H1 (cell line): ENCODE results near the gene IFT27. TPM values are rescaled to one million over a fixed set of nuclear protein-coding genes. Genes with fewer than 3 reads are reported as not detected.

ENCODE experiments used
- CTCF ChIA-PET: fragments of 300-600 bp; sonication (Branson Sonifier 250); formaldehyde crosslinking; loops from one replicate; lab custom pipeline; 2021; ENCODE audit not compliant: partially characterized antibody; lab: Charles Lee
- POLR2A ChIA-PET: fragments of 300-600 bp; sonication (Branson Sonifier 250); formaldehyde crosslinking; loops from one replicate; lab custom pipeline; 2021; ENCODE audit warnings: inconsistent platforms; ENCODE audit not compliant: partially characterized antibody; lab: Charles Lee
- DNase-seq, 2 experiments: peaks; one replicate each; pipeline versions ENCODE4 v3.0.0 to v3.0.0-alpha.2; 2010 to 2022; ENCODE audit warnings: low spot score in 2 of 2, low read depth in 1 of 2, mixed read lengths in 1 of 2
- FAIRE-seq: peaks from 2 replicates; lab custom pipeline; 2011; peaks lifted over from hg19 to GRCh38; lab: Jason Lieb, UNC
- H2AFZ ChIP-seq: 2 replicates; pipeline ENCODE4 v1.8.1; 2012; ENCODE audit warnings: low read length, inconsistent platforms
- H2AK5ac ChIP-seq: 2 replicates; pipeline ENCODE4 v1.6.1; 2013; ENCODE audit warnings: low read depth, low read length
- H2BK120ac ChIP-seq: replicated peaks from 2 replicates; pipeline ENCODE3; 2013; ENCODE audit warnings: low read depth, low read length, inconsistent platforms
- H2BK12ac ChIP-seq: 2 replicates; pipeline ENCODE4 v1.6.1; 2013; ENCODE audit warnings: low read depth, low read length
- H2BK15ac ChIP-seq: 2 replicates; pipeline ENCODE4 v1.6.1; 2013; ENCODE audit warnings: low read length
- H2BK20ac ChIP-seq: 2 replicates; pipeline ENCODE4 v1.6.1; 2013; ENCODE audit warnings: low read length
- H2BK5ac ChIP-seq: 2 replicates; pipeline ENCODE4 v1.6.1; 2013; ENCODE audit warnings: low read depth, low read length
- H3K14ac ChIP-seq: 2 replicates; pipeline ENCODE4 v1.6.1; 2013; ENCODE audit warnings: inconsistent platforms; ENCODE audit not compliant: insufficient read length
- H3K18ac ChIP-seq: 2 replicates; pipeline ENCODE4 v1.6.1; 2013; ENCODE audit warnings: low read length; ENCODE audit errors: extremely low read depth
- H3K23ac ChIP-seq: 2 replicates; pipeline ENCODE4 v1.6.1; 2013; ENCODE audit warnings: inconsistent platforms; ENCODE audit not compliant: insufficient read length
- H3K23me2 ChIP-seq: 2 replicates; pipeline ENCODE4 v1.6.1; 2013; ENCODE audit warnings: low read depth, low read length
- H3K27ac ChIP-seq: 2 replicates; pipeline ENCODE4 v1.6.1; 2011; ENCODE audit warnings: low read depth, low read length, inconsistent platforms
- H3K27me3 ChIP-seq, 4 experiments: replicated peaks in 1 of 4; 1 replicate in 1 of 4; 2 replicates in 3 of 4; pipeline versions ENCODE4 v1.6.1 to v1.8.1; 2011 to 2013; ENCODE audit warnings: low read length in 3 of 4, mild to moderate bottlenecking in 3 of 4, inconsistent platforms in 2 of 4, mixed read lengths in 2 of 4, moderate library complexity in 1 of 4; ENCODE audit not compliant: control insufficient read depth in 3 of 4, insufficient read depth in 3 of 4; ENCODE audit errors: extremely low read depth in 1 of 4
- H3K36me3 ChIP-seq, 4 experiments: 2 replicates each; pipeline versions ENCODE4 v1.6.1 to v1.8.1; 2011 to 2013; ENCODE audit warnings: mild to moderate bottlenecking in 4 of 4, low read length in 3 of 4, moderate library complexity in 2 of 4, control low read depth in 1 of 4, inconsistent platforms in 1 of 4; ENCODE audit not compliant: insufficient read depth in 4 of 4, control insufficient read depth in 2 of 4
- H3K4ac ChIP-seq: replicated peaks from 2 replicates; pipeline ENCODE3; 2013; ENCODE audit warnings: low read length, low read depth, mixed read lengths, inconsistent platforms; ENCODE audit not compliant: insufficient read length
- H3K4me1 ChIP-seq, 4 experiments: replicated peaks in 1 of 4; 1 replicate in 1 of 4; 2 replicates in 3 of 4; pipeline versions ENCODE4 v1.6.1 to v1.8.1; 2011 to 2013; ENCODE audit warnings: low read length in 3 of 4, inconsistent platforms in 2 of 4, mixed read lengths in 1 of 4; ENCODE audit not compliant: insufficient read depth in 4 of 4, control insufficient read depth in 3 of 4
- H3K4me2 ChIP-seq, 2 experiments: 2 replicates each; pipeline versions ENCODE4 v1.6.1 to v1.8.1; 2011 to 2013; ENCODE audit warnings: low read depth in 2 of 2, low read length in 2 of 2, control low read depth in 1 of 2, inconsistent platforms in 1 of 2, mild to moderate bottlenecking in 1 of 2; ENCODE audit not compliant: insufficient read depth in 1 of 2
- H3K4me3 ChIP-seq, 4 experiments: fragments of 200-600, 300-600 bp in 1 of 4; sonication (generic), shearing (Covaris generic), sonication (Bioruptor Twin) in 1 of 4; 2 replicates each; pipeline versions ENCODE4 v1.5.1 to v1.8.1; 2011 to 2016; ENCODE audit warnings: low read length in 4 of 4, low read depth in 3 of 4, control low read depth in 2 of 4, inconsistent platforms in 2 of 4, mild to moderate bottlenecking in 2 of 4, mixed read lengths in 1 of 4, moderate library complexity in 1 of 4; ENCODE audit not compliant: insufficient read depth in 2 of 4; ENCODE audit errors: extremely low read depth in 1 of 4
- H3K56ac ChIP-seq: replicated peaks from 2 replicates; pipeline ENCODE3; 2013; ENCODE audit warnings: low read depth, mild to moderate bottlenecking, mixed read lengths, low read length, inconsistent platforms; ENCODE audit not compliant: insufficient read length
- H3K79me1 ChIP-seq: 2 replicates; pipeline ENCODE4 v1.6.1; 2013; ENCODE audit warnings: low read depth, low read length, control low read depth
- H3K79me2 ChIP-seq, 2 experiments: 2 replicates each; pipeline versions ENCODE4 v1.6.1 to v1.8.1; 2012 to 2013; ENCODE audit warnings: low read length in 2 of 2, mild to moderate bottlenecking in 2 of 2, inconsistent platforms in 1 of 2; ENCODE audit not compliant: insufficient read depth in 2 of 2, control insufficient read depth in 1 of 2
- H3K9ac ChIP-seq, 4 experiments: replicated peaks in 1 of 4; 1 replicate in 1 of 4; 2 replicates in 3 of 4; pipeline versions ENCODE4 v1.6.1 to v1.8.1; 2011 to 2013; ENCODE audit warnings: low read depth in 3 of 4, low read length in 3 of 4, control low read depth in 2 of 4, mild to moderate bottlenecking in 2 of 4, moderate library complexity in 2 of 4, inconsistent platforms in 1 of 4; ENCODE audit errors: extremely low read depth in 1 of 4
- H3K9me3 ChIP-seq, 2 experiments: 2 replicates each; pipeline versions ENCODE4 v1.6.1 to v1.8.1; 2012 to 2013; ENCODE audit warnings: mild to moderate bottlenecking in 2 of 2, moderate library complexity in 2 of 2, control low read depth in 1 of 2, inconsistent platforms in 1 of 2, low read depth in 1 of 2, low read length in 1 of 2, mixed read lengths in 1 of 2; ENCODE audit not compliant: insufficient read depth in 2 of 2
- H4K20me1 ChIP-seq, 2 experiments: replicated peaks in 1 of 2; 2 replicates each; pipeline versions ENCODE3 to v1.8.1; 2011 to 2013; ENCODE audit warnings: inconsistent platforms in 2 of 2, low read length in 2 of 2, mild to moderate bottlenecking in 1 of 2; ENCODE audit not compliant: insufficient read depth in 2 of 2, control insufficient read depth in 1 of 2
- H4K5ac ChIP-seq: 2 replicates; pipeline ENCODE4 v1.6.1; 2013; ENCODE audit warnings: low read length, low read depth, mixed read lengths, inconsistent platforms; ENCODE audit not compliant: insufficient read length
- H4K8ac ChIP-seq: 2 replicates; pipeline ENCODE4 v1.8.0; 2013; ENCODE audit warnings: mild to moderate bottlenecking, moderate library complexity, low read length, inconsistent platforms; ENCODE audit not compliant: insufficient read depth; ENCODE audit errors: extremely low read depth
- H4K91ac ChIP-seq: replicated peaks from 2 replicates; pipeline ENCODE3; 2013; ENCODE audit warnings: low read length, mixed read lengths, inconsistent platforms; ENCODE audit not compliant: insufficient read length
- ASH2L ChIP-seq: fragments of 200-600, 300-600 bp; sonication (generic); IDR thresholded peaks from one replicate; pipeline ENCODE4 v1.7.1; 2017; ENCODE audit warnings: low read length
- BACH1 ChIP-seq: IDR thresholded peaks from 2 replicates; pipeline ENCODE4 v1.6.1; 2012; ENCODE audit warnings: low read length, improper control_type of control experiment
- CREB1 ChIP-seq: IDR thresholded peaks from 2 replicates; pipeline ENCODE4 v1.6.1; 2012; ENCODE audit warnings: inconsistent platforms
- HDAC6 ChIP-seq: IDR thresholded peaks from one replicate; pipeline ENCODE4 v1.7.1; 2012; ENCODE audit warnings: low read depth, mild to moderate bottlenecking, inconsistent platforms, low read length, moderate library complexity
- KDM1A ChIP-seq: fragments of 200-600, 300-600 bp; sonication (generic); IDR thresholded peaks from 2 replicates; pipeline ENCODE4 v1.7.1; 2016; ENCODE audit warnings: mild to moderate bottlenecking, low read length, borderline replicate concordance
- SIN3A ChIP-seq, 2 experiments: IDR thresholded peaks in 1 of 2; conservative IDR thresholded peaks in 1 of 2; 2 replicates each; pipeline ENCODE4 v1.6.1; 2011 to 2012; ENCODE audit warnings: low read length in 2 of 2, improper control_type of control experiment in 1 of 2, low read depth in 1 of 2, mild to moderate bottlenecking in 1 of 2
- TAF1 ChIP-seq: IDR thresholded peaks from 2 replicates; pipeline ENCODE4 v1.6.1; 2011; ENCODE audit warnings: mild to moderate bottlenecking, low read depth, low read length
- TBP ChIP-seq: IDR thresholded peaks from 2 replicates; pipeline ENCODE4 v1.6.1; 2011; ENCODE audit warnings: low read depth, low read length, improper control_type of control experiment
- TCF12 ChIP-seq: IDR thresholded peaks from 2 replicates; pipeline ENCODE4 v1.6.1; 2011; ENCODE audit warnings: low read depth, mild to moderate bottlenecking, low read length
- YY1 ChIP-seq: IDR thresholded peaks from 2 replicates; pipeline ENCODE4 v1.6.1; 2011; ENCODE audit warnings: low read depth, mild to moderate bottlenecking, low read length
- WGBS, 2 experiments: shearing (Covaris generic) in 1 of 2; methylation state at CpG; one replicate each; pipeline versions ENCODE4 v1.1.6 to v1.1.7; 2013 to 2015; ENCODE audit warnings: low lambda C conversion rate in 2 of 2, mixed read lengths in 2 of 2, inconsistent platforms in 1 of 2, low coverage in 1 of 2, missing lambda C conversion rate in 1 of 2; ENCODE audit not compliant: insufficient replicate concordance in 2 of 2, insufficient coverage in 1 of 2, insufficient read length in 1 of 2; ENCODE audit errors: extremely low coverage in 1 of 2, missing lambda C conversion rate in 1 of 2; 5-methylcytosine and 5-hydroxymethylcytosine counted together
- polyA plus RNA-seq, 7 experiments: library from polyadenylated mRNA; depleted of rRNA in 3 of 7; stranded (reverse) in 5 of 7; unstranded in 2 of 7; fragments of >200 nt in 5 of 7; fragments of 200-250 nt in 2 of 7; gene quantifications; 1 replicate in 5 of 7; 2 replicates in 1 of 7; 4 replicates in 1 of 7; pipeline versions ENCODE4 v1.2.1 to v1.2.3, GENCODE V29; 2011 to 2013; ENCODE audit warnings: missing spikeins in 2 of 7, mixed read lengths in 2 of 7
- total RNA-seq: library from RNA; stranded (reverse); fragmentation: NEBNext Ultra II Directional; extraction: Animal tissue kit (Norgen Biotek cat#: 25700); gene quantifications from 2 replicates; pipeline ENCODE4 v1.2.1, GENCODE V29; 2021

The IFT27 gene
- total and polyA plus RNA-seq, 2 of the 8 experiments (the other 6 are each of a cell fraction or from before 2014, with no cell fraction given), result 36.4 to 46.2 TPM

DNA sequence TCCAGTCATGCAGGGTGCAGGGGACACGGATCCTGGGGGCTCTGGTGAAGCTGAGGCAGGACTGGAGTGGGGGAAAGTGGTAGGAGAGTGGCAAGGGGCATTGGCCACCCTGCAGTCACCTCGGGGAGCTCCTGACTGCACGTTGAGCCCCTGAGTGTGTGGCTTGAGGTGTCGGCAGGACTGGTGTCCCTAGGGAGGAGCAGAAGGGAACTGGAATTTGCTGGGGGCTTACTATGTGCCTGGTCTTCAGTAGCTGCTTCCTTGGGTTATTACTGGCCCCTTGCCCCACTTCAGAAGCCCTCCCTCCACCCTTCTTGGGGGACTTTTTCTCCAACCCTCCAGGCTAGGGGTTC is 31.5 kb downstream of the IFT27 start:
- FAIRE-seq (no peak), DNase-seq (no peak)
- Histone ChIP-seq H2BK5ac (no peak overlapping the region), H3K27ac (no peak overlapping the region), H2AFZ (no peak overlapping the region), H3K9me3 (0 out of 4 replicates have a peak, but pooled peaks cover 0 to 2% of the 10 kb centered on the region in 2 experiments), H4K8ac (no peak overlapping the region), H3K14ac (no peak overlapping the region), H3K79me2 (no peaks in the 10 kb centered on the region), H3K27me3 (peaks cover 0 to 7% (median 0%) of the 10 kb centered on the region in 4 experiments; a peak in 1 of 7 replicates), H2BK15ac (no peak overlapping the region), H3K56ac (no peak overlapping the region), H3K79me1 (no peaks in the 10 kb centered on the region), H3K36me3 (no peaks in the 10 kb centered on the region), H2BK20ac (no peak overlapping the region), H4K91ac (no peak overlapping the region), H4K5ac (no peak overlapping the region), H3K4ac (no peak overlapping the region), H3K23ac (no peak overlapping the region), H3K4me1 (no peaks in the 10 kb centered on the region), H3K4me3 (no peak overlapping the region), H2BK12ac (no peak overlapping the region), H4K20me1 (no peaks in the 10 kb centered on the region), H3K23me2 (no peaks in the 10 kb centered on the region), H3K9ac (no peak overlapping the region), H3K18ac (no peak overlapping the region), H2AK5ac (no peak overlapping the region), H3K4me2 (no peak overlapping the region), H2BK120ac (no peak overlapping the region)
- TF ChIP-seq BACH1 (no peak), HDAC6 (no peak), YY1 (no peak), SIN3A (conservative IDR thresholded peaks at IDR 0.05 in 1 of 2, IDR thresholded peaks at IDR 0.05 in 1 of 2; ENCODE audit: low read depth in 1 of 2, low read length in 2 of 2) (no peak), TBP (no peak), ASH2L (no peak), CREB1 (no peak), KDM1A (no peak), TCF12 (no peak), TAF1 (no peak)
- ChIA-PET CTCF (interaction anchor here (0.9 to 7.3 kb wide), 7 partner anchors 8 to 198 kb away, joined by 3 to 60 read pairs (median 3); no protein-coding TSS in a partner anchor), POLR2A (no interaction called here)
- WGBS, 2 experiments, result 92% methylated on average over 4 of the region's 4 CpGs; no CpG with 5 or more reads in 1 of the 2 experiments
